ENCODE measurements around the gene COL7A1. TPM values are rescaled to one million over a fixed set of nuclear protein-coding genes. Genes with fewer than 3 reads are reported as not detected.

COL7A1 gene
- total RNA-seq, 1 experiment from 2014 or later, result 5.2 TPM

GRCh38 chr3:48536116-48536515 is 59.0 kb downstream of the COL7A1 start:
- H3K4me3 Mint-ChIP-seq (ENCODE audit: unreplicated experiment), result no peak overlapping the region
- no peaks in the 10 kb centered on the region for H3K9me3 ChIP-seq
- H3K4me1 ChIP-seq, result no peaks in the 10 kb centered on the region
- H3K9me3 Mint-ChIP-seq (ENCODE audit: unreplicated experiment), result no peaks in the 10 kb centered on the region
- peaks cover 15% of the 10 kb centered on the region for H3K36me3 Mint-ChIP-seq (ENCODE audit: insufficient read depth, unreplicated experiment)
- CTCF ChIA-PET, result no interaction called here
- H3K4me3 ChIP-seq (ENCODE audit: low read depth, low read length), result no peak overlapping the region
- peaks cover 3% of the 10 kb centered on the region for H3K36me3 ChIP-seq (ENCODE audit: control insufficient read depth, insufficient read depth, low read length)
- H3K4me1 Mint-ChIP-seq (ENCODE audit: low read depth, unreplicated experiment), result no peaks in the 10 kb centered on the region
- no peak for DNase-seq
- no peak for TF ChIP-seq CTCF (IDR thresholded peaks at IDR 0.05; ENCODE audit: insufficient read depth in 1 of 2, low read depth in 1 of 2, low read length in 1 of 2, severe bottlenecking in 1 of 2, unreplicated experiment in 1 of 2)
- H3K27me3 Mint-ChIP-seq (ENCODE audit: insufficient read depth, unreplicated experiment), result no peaks in the 10 kb centered on the region
- POLR2A ChIA-PET, result no interaction called here
- H3K27ac Mint-ChIP-seq (ENCODE audit: unreplicated experiment), result no peak overlapping the region
- BruUV-seq (replicated peaks), result no TSS peak
- no peaks in the 10 kb centered on the region for H3K27me3 ChIP-seq (replicated peaks; ENCODE audit: control insufficient read depth, insufficient read depth, low read length)
- intact Hi-C loops (cut with micrococcal nuclease; ENCODE audit: unreplicated experiment), result no loop called here

GRCh38 chr3:48535578-48535977 is 59.6 kb downstream of the COL7A1 start:
- H3K4me3 ChIP-seq (ENCODE audit: low read depth, low read length), result no peak overlapping the region
- no peaks in the 10 kb centered on the region for H3K4me1 ChIP-seq
- no peaks in the 10 kb centered on the region for H3K27me3 ChIP-seq (replicated peaks; ENCODE audit: control insufficient read depth, insufficient read depth, low read length)
- Mint-ChIP-seq H3K4me1 (ENCODE audit: low read depth, unreplicated experiment) (no peaks in the 10 kb centered on the region), H3K27me3 (ENCODE audit: insufficient read depth, unreplicated experiment) (no peaks in the 10 kb centered on the region), H3K27ac (ENCODE audit: unreplicated experiment) (no peak overlapping the region), H3K4me3 (ENCODE audit: unreplicated experiment) (no peak overlapping the region), H3K36me3 (ENCODE audit: insufficient read depth, unreplicated experiment) (peaks cover 15% of the 10 kb centered on the region), H3K9me3 (ENCODE audit: unreplicated experiment) (no peaks in the 10 kb centered on the region)
- BruUV-seq (replicated peaks), result no TSS peak
- intact Hi-C loops (cut with micrococcal nuclease; ENCODE audit: unreplicated experiment), result no loop called here
- no peaks in the 10 kb centered on the region for H3K9me3 ChIP-seq
- ChIA-PET CTCF (no interaction called here), POLR2A (no interaction called here)
- no peak for TF ChIP-seq CTCF (IDR thresholded peaks at IDR 0.05; ENCODE audit: insufficient read depth in 1 of 2, low read depth in 1 of 2, low read length in 1 of 2, severe bottlenecking in 1 of 2, unreplicated experiment in 1 of 2)
- DNase-seq, result no peak
- H3K36me3 ChIP-seq (ENCODE audit: control insufficient read depth, insufficient read depth, low read length), result peaks cover 3% of the 10 kb centered on the region

- Histone ChIP-seq H3K4me1 (no peaks in the 10 kb centered on the region), H3K27me3 (replicated peaks; ENCODE audit: control insufficient read depth, insufficient read depth, low read length) (no peaks in the 10 kb centered on the region), H3K4me3 (ENCODE audit: low read depth, low read length) (no peak overlapping the region), H3K36me3 (ENCODE audit: control insufficient read depth, insufficient read depth, low read length) (peaks cover 1% of the 10 kb centered on the region), H3K9me3 (no peaks in the 10 kb centered on the region)
- CTCF ChIA-PET, result no interaction called here
- no peak for TF ChIP-seq CTCF (IDR thresholded peaks at IDR 0.05; ENCODE audit: insufficient read depth in 1 of 2, low read depth in 1 of 2, low read length in 1 of 2, severe bottlenecking in 1 of 2, unreplicated experiment in 1 of 2)
- H3K27me3 Mint-ChIP-seq (ENCODE audit: insufficient read depth, unreplicated experiment), result no peaks in the 10 kb centered on the region
- H3K9me3 Mint-ChIP-seq (ENCODE audit: unreplicated experiment), result no peaks in the 10 kb centered on the region
- POLR2A ChIA-PET, result no interaction called here
- intact Hi-C loops (cut with micrococcal nuclease; ENCODE audit: unreplicated experiment), result no loop called here
- no peaks in the 10 kb centered on the region for H3K4me1 Mint-ChIP-seq (ENCODE audit: low read depth, unreplicated experiment)
- H3K36me3 Mint-ChIP-seq (ENCODE audit: insufficient read depth, unreplicated experiment), result peaks cover 19% of the 10 kb centered on the region
- no peak overlapping the region for H3K4me3 Mint-ChIP-seq (ENCODE audit: unreplicated experiment)
- no peak overlapping the region for H3K27ac Mint-ChIP-seq (ENCODE audit: unreplicated experiment)
- no TSS peak for BruUV-seq (replicated peaks)
- DNase-seq, result no peak
These were observed 62.2 kb downstream of the COL7A1 start for GRCh38 chr3:48532977-48533337.

Data from Caco-2 (cell line).